GM06990 (cell line): ENCODE results near the gene RGS14.

Source experiments
- DNase-seq: peaks from one replicate; pipeline ENCODE4 v3.0.0-alpha.2; 2011; ENCODE audit not compliant: insufficient read length; ENCODE audit errors: extremely low read depth
- H3K27me3 ChIP-seq: replicated peaks from 2 replicates; pipeline ENCODE4 v1.6.0; 2011; ENCODE audit warnings: low read length; ENCODE audit not compliant: control insufficient read depth, insufficient read depth
- H3K36me3 ChIP-seq: 2 replicates; pipeline ENCODE4 v1.5.1; 2011; ENCODE audit warnings: low read length; ENCODE audit not compliant: control insufficient read depth, insufficient read depth
- H3K4me3 ChIP-seq: replicated peaks from 2 replicates; pipeline ENCODE4 v1.5.1; 2011; ENCODE audit warnings: low read depth, mild to moderate bottlenecking, control low read depth, low read length
- CTCF ChIP-seq: IDR thresholded peaks from 2 replicates; pipeline ENCODE4 v1.5.1; 2011; ENCODE audit warnings: low read length, control low read depth, mild to moderate bottlenecking, inconsistent platforms; ENCODE audit not compliant: insufficient read depth, poor library complexity, severe bottlenecking

RGS14 gene

DNA sequence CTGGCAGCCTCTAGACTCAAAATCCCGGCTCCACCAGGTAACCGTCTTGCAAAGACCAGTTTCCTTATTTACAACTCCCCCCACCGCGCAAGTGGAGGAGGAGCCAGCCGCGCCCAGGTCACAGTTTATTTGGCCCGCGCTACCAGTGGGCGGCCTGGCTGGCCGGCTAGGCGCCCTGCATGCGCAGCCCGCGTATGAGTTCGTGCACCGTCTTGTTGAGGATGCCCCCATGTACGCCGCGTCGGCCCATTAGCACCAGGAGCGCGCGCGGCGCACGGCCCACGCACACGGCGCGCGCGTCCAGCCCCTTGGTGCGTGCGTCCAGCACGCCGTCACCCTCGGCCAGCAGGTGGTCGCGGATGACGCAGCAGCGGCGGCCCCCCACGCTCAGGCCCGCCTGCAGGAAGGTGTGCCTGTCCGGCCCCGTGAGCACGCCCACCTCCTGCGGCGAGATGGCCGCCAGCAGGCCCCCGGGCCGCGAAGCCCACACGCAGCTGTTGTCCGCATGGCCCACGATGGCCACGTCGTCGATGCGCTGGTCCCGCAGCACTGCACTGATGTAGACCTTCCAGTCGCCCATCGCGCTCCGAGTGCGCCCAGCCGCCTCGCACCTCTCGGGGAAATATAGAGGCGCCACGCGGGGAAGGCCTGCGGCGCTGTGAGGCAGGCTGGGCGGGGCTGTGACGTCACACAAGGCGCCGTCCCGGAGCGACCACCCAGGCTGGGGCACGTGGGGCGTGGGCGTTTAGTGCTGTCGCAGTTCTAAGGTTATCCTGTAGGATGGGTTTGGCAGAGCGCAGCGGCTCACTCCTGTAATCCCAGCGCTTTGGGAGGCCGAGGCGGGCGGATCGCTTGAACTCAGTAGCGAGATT, 42.5 kb downstream of the RGS14 start, which contains the start of gene PFN3:
Gene PFN3 (minus strand): TSS at position 665 of the 872 bp plus-strand sequence. CDS start 85 bp downstream, at position 580.
- Histone ChIP-seq H3K36me3 (no peaks in the 10 kb centered on the region), H3K27me3 (no peaks in the 10 kb centered on the region), H3K4me3 (no peak within 1 kb of the TSS)
- DNase-seq, result no peak
- no peak for TF ChIP-seq CTCF

DNA sequence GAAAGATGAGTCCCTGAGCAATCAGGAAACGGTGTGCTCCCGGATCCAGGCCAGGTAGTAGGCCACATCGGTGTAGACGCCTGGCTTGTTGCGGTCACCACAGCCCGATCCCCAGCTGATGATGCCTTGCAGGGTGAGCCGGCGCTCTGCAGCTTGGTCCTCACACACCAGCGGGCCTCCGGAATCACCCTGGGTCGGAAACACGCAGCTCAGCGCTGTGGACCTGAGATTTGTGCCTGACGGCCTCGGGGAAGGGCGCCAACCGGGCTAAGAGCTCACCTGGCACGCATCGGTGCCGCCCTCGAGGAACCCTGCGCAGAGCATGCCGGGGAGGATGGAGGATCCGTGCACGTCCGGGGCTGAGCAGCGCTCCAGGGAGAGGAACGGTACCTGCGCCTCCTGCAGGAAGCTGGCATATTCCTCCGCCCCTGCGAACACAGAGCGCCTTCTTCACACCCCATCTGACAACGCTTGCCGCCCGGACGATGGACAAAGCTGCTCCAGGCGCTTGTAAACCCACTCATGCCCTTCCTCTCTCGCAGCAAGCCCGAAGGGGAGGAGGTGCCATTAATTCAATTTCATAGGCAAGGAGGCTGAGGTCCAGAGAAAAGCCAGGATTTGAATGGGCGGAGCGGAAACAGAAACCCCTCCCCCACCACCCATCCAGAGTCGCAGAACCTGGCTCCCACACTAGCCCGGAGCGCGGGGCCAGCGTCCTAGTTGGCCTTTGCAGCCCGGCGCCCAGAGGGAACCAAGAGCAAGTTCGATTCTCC, 44.7 kb downstream of the RGS14 start:
- peak; percentile 50 for TF ChIP-seq CTCF
- peak overlapping the region; percentile 67 for H3K4me3 ChIP-seq
- no peaks in the 10 kb centered on the region for H3K36me3 ChIP-seq
- H3K27me3 ChIP-seq, result no peaks in the 10 kb centered on the region
- peak; percentile 44 for DNase-seq

GRCh38 chr5:177403102-177403791, 45.5 kb downstream of the RGS14 start:
- H3K4me3 ChIP-seq, result peak overlapping the region; percentile 67
- no peak for DNase-seq
- no peaks in the 10 kb centered on the region for H3K36me3 ChIP-seq
- H3K27me3 ChIP-seq, result no peaks in the 10 kb centered on the region
- TF ChIP-seq CTCF, result peak; percentile 22

DNA sequence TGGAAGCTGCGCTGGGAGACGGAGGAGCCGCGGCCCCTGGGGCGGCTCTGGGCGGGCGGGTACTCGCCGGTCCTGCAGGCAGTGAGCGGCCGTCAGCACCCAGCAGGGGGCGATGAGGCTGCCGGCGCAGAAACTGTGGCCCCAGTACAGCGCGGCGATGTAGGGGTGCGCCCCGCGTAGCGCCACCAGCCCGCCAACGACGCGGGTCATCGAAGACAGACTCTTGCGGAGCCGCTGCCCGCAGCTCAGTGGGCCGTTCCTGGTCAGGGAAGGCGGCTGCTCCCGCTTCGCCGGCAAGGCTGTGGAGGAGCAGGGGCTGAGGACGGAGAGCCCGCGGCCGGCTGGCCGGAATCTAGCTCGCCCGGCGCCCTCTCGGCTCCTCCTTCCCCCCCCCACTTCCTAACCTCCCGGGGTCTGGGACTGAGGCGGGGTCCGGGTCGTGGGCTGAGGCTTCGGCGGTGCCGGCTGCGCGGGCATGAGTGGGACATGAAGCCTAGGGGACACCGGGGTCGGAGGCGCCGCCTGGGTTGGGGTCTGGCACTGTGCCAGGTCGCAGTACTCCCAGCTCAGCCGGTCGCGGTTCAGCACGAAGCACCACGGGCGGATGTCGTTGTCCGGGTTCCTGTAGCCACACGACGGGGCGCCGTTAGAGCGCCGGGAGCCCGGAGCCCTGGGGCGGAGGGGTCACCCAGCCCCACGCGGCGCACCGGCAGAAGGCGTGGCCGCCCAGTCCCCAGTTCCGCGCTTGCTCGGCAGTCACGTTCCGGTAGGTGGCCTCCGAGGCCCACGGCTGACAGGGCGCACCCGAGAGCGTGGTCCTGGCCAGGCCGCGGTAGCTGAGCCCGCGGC, 46.3 kb downstream of the RGS14 start:
- Histone ChIP-seq H3K27me3 (no peaks in the 10 kb centered on the region), H3K4me3 (peak overlapping the region; percentile 67), H3K36me3 (no peaks in the 10 kb centered on the region)
- peak; percentile 81 for TF ChIP-seq CTCF
- DNase-seq, result peak; percentile 89

DNA sequence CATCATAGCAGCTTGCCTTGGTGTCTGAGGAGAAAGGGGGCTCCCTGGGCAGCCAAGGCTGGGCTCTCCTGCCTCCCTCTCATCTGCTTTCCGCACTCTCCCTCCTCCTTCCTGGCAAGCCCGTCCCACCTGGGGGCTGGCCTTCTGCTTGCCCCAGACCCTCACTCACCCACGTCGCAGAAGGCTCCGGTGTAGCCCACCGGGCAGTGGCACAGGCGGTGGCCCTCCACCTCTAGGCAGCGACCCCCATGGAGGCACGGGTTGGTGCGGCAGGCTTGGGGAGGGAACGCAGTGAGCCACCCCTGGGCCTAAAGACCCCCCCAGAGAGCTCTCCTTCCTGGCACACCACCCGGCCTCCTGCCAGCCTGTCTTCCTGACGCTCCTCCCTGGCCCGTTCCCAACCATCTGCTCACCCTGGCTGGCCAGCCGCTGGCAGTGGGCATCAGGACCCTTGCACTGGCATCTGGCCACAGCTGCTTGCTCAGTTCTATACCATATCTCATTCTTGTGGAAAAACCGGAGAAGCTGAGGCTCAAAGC, 47.0 kb downstream of the RGS14 start:
- H3K27me3 ChIP-seq, result no peaks in the 10 kb centered on the region
- no peak for DNase-seq

More for the DNA sequence above, 47.0 kb downstream of the RGS14 start:
- peak overlapping the region; percentile 67 for H3K4me3 ChIP-seq
- no peaks in the 10 kb centered on the region for H3K36me3 ChIP-seq
- no peak for TF ChIP-seq CTCF
